Lower lobe of right lung (tissue), 2 donors: Measurements from ENCODE around the gene COL5A1. TPM values are rescaled to one million over a fixed set of nuclear protein-coding genes. Genes with fewer than 3 reads are reported as not detected.
A peak's percentile ranks its signal among the peaks of the same experiment; 100 is the strongest.

Experiments
- ATAC-seq, 2 donors: fragments of 200-7000 bp; cut with Tn5 transposase; one replicate each; pipeline ENCODE4 v1.9.1; 2020 to 2022; ENCODE audit warnings: mild to moderate bottlenecking in 2 of 2, moderate library complexity in 2 of 2
- DNase-seq: peaks from one replicate; pipeline ENCODE4 v3.0.0-alpha.2; 2020
- H3K27ac ChIP-seq: fragments of 200-600 bp; one replicate; pipeline ENCODE4 v1.8.0; 2022
- H3K27me3 ChIP-seq: fragments of 200-600 bp; one replicate; pipeline ENCODE4 v1.8.0; 2022; ENCODE audit warnings: low read depth
- H3K36me3 ChIP-seq: fragments of 200-600 bp; one replicate; pipeline ENCODE4 v1.8.0; 2022; ENCODE audit warnings: mild to moderate bottlenecking
- H3K4me1 ChIP-seq: fragments of 200-600 bp; one replicate; pipeline ENCODE4 v1.8.0; 2022
- H3K4me3 ChIP-seq: fragments of 200-600 bp; one replicate; pipeline ENCODE4 v1.8.0; 2022; ENCODE audit warnings: mild to moderate bottlenecking
- H3K9me3 ChIP-seq: fragments of 200-600 bp; one replicate; pipeline ENCODE4 v1.8.0; 2022
- intact Hi-C: fragments of 100-400 bp; cut with DNase I; formaldehyde crosslinking; loops from one replicate; pipeline ENCODE4 v1.11.0; 2022
- total RNA-seq: library from RNA; stranded (reverse); fragmentation: NEBNext Ultra II Directional; extraction: Animal tissue kit (Norgen Biotek cat#: 25700); gene quantifications from one replicate; pipeline ENCODE4 v1.2.1, GENCODE V29; 2021
- TF ChIP-seq, protein P1 (sequence below): fragments of 200-600 bp; IDR thresholded peaks from one replicate; pipeline ENCODE4 v1.8.0; 2022; ENCODE audit warnings: antibody characterized with exemption, mild to moderate bottlenecking
- donor health status: DM: no; HTN: yes; CAD: no; lungs with severe emphysema.

The COL5A1 gene
- total RNA-seq, 1 donor from 2014 or later: 29.0 TPM

- Histone ChIP-seq H3K4me3 (no peak overlapping the region), H3K27me3 (no peaks in the 10 kb centered on the region), H3K9me3 (no peaks in the 10 kb centered on the region), H3K36me3 (peaks cover 5% of the 10 kb centered on the region), H3K4me1 (peaks cover 18% of the 10 kb centered on the region), H3K27ac (no peak overlapping the region)
- intact Hi-C loops: no loop called here
- TF ChIP-seq, protein P1, sequence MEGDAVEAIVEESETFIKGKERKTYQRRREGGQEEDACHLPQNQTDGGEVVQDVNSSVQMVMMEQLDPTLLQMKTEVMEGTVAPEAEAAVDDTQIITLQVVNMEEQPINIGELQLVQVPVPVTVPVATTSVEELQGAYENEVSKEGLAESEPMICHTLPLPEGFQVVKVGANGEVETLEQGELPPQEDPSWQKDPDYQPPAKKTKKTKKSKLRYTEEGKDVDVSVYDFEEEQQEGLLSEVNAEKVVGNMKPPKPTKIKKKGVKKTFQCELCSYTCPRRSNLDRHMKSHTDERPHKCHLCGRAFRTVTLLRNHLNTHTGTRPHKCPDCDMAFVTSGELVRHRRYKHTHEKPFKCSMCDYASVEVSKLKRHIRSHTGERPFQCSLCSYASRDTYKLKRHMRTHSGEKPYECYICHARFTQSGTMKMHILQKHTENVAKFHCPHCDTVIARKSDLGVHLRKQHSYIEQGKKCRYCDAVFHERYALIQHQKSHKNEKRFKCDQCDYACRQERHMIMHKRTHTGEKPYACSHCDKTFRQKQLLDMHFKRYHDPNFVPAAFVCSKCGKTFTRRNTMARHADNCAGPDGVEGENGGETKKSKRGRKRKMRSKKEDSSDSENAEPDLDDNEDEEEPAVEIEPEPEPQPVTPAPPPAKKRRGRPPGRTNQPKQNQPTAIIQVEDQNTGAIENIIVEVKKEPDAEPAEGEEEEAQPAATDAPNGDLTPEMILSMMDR: no peak
- DNase-seq: no peak
- ATAC-seq: no peak
These were observed 143.1 kb downstream of the COL5A1 start for GRCh38 chr9:134784577-134785305.

DNA sequence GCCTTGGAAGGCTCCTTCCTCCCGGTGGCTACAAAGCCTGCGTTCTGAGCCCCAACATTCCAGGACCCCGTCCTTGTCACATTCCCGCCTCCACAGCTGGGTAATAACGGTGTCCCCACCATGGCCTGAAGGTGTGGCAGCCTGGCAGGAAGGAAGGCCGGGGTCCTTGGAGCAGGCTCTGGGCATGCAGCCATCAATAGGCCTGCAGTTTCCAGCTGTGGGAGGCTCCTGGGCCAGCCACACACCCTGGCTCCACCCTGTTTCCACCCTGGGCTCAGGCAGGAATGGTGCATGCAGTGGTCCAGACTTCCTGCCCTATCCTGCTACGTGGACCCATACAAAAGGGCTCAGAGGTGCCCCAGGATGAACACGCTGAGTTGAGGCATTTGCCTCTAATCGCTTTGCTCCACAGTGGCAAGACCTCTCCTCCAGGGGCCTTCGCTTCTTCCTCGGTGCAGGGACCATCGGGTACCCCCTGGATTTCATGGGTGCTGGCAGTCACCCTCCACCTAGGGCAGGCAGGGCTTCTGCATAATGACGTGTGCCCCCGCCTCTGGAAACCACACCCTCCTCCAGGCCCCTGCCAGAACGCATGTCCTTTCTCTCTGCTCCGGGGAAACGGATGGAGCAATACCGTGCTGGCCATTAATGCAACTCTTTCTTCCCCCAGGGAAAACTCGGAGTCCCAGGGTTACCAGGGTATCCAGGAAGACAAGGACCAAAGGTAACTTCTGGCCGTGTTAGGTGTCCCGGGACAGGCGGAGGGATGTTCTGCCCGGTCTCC, 143.9 kb downstream of the COL5A1 start:
- no peak for DNase-seq
- Histone ChIP-seq H3K4me3 (no peak overlapping the region), H3K9me3 (no peaks in the 10 kb centered on the region), H3K36me3 (peaks cover under 1% of the 10 kb centered on the region), H3K4me1 (peaks cover 18% of the 10 kb centered on the region), H3K27me3 (no peaks in the 10 kb centered on the region), H3K27ac (no peak overlapping the region)
- ATAC-seq: peak in 1 of 2 donors; percentile 32
- intact Hi-C loops: no loop called here
- TF ChIP-seq, protein P1: no peak

DNA sequence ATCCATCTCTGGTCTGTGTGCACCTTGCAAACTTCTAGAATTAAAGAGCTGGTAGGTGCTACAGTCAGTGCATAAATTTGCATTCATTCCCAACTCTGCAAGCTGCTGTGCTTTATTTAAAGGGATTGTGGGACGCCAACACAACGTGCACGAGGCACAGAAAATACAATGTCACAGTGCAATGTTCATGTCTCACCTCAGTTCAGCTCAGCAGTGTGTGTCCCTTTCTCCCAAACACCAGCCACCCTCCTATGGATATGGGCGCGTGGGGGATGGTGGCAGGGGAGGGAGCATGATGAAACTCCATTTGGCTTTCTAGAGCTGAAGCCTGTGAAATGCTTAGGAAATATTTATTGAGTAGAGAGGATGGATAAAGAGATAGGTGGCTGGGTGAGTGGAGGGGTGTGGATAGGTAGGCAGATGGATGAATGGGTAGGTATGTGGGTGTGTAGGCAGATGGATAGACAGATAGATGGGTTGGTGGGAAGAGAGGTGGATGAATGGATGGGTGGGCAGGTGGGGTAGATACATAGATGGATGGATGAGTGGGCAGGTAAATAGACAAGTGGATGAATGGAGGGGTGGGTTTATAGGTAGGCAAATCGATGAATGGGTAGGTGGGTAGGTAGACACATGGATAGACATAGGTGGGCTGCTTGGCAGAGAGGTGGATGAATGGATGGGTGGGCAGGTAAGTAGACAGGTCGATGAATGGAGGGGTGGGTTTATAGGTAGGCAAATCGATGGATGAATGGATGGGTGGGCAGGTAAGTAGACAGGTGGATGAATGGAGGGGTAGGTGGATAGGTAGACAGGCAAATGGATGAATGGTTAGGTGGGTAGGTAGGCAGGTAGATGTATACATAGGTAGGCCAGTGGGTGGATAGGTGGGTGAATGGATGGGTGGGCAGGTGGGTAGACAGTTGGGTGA, 146.3 kb downstream of the COL5A1 start:
- TF ChIP-seq, protein P1: no peak
- ATAC-seq (no peak), DNase-seq (no peak)
- intact Hi-C loops: no loop called here
- Histone ChIP-seq H3K4me3 (no peak overlapping the region), H3K4me1 (peaks cover 15% of the 10 kb centered on the region), H3K27ac (no peak overlapping the region), H3K36me3 (no peaks in the 10 kb centered on the region), H3K9me3 (no peaks in the 10 kb centered on the region), H3K27me3 (no peaks in the 10 kb centered on the region)

GRCh38 chr9:134789168-134789567, 147.6 kb downstream of the COL5A1 start:
- Histone ChIP-seq H3K36me3 (no peaks in the 10 kb centered on the region), H3K4me3 (no peak overlapping the region), H3K9me3 (no peaks in the 10 kb centered on the region), H3K27ac (no peak overlapping the region), H3K4me1 (peaks cover 2% of the 10 kb centered on the region), H3K27me3 (no peaks in the 10 kb centered on the region)
- ATAC-seq (peak in 1 of 2 donors; percentile 49), DNase-seq (no peak)
- TF ChIP-seq, protein P1: no peak
- intact Hi-C loops: no loop called here

- no peak overlapping the region for H3K27ac ChIP-seq
- H3K36me3 ChIP-seq: no peaks in the 10 kb centered on the region
- H3K4me1 ChIP-seq: no peaks in the 10 kb centered on the region
- H3K27me3 ChIP-seq: no peaks in the 10 kb centered on the region
- intact Hi-C loops: no loop called here
- H3K9me3 ChIP-seq: no peaks in the 10 kb centered on the region
- TF ChIP-seq, protein P1: no peak
- ATAC-seq (no peak), DNase-seq (no peak)
- no peak overlapping the region for H3K4me3 ChIP-seq
These were observed 149.4 kb downstream of the COL5A1 start for GRCh38 chr9:134791009-134791408.
